PFSK-1 (cell line): ENCODE measurements around the gene KRTAP3-2.

Source experiments
- FOXP2 ChIP-seq: optimal IDR thresholded peaks from 2 replicates; pipeline ENCODE3; 2011; ENCODE audit warnings: borderline replicate concordance, control low read depth, inconsistent platforms; ENCODE audit not compliant: insufficient read depth; ENCODE audit errors: extremely low read length, extremely low read depth
- POLR2AphosphoS5 ChIP-seq: IDR thresholded peaks from 2 replicates; pipeline ENCODE4 v1.6.1; 2012; ENCODE audit warnings: low read depth, mild to moderate bottlenecking, control low read depth, low read length, moderate library complexity
- SIN3A ChIP-seq: IDR thresholded peaks from 2 replicates; pipeline ENCODE4 v1.6.1; 2012; ENCODE audit warnings: mild to moderate bottlenecking, low read length, moderate library complexity, borderline replicate concordance; ENCODE audit not compliant: insufficient read depth
- TAF1 ChIP-seq: IDR thresholded peaks from 2 replicates; pipeline ENCODE4 v1.6.1; 2012; ENCODE audit warnings: low read length, control low read depth, borderline replicate concordance; ENCODE audit not compliant: insufficient read depth
- TF ChIP-seq, protein P1 (sequence below), 2 experiments: IDR thresholded peaks; 2 replicates each; pipeline versions ENCODE4 v1.6.1 to v1.8.0; 2011 to 2012; ENCODE audit warnings: low read depth in 2 of 2, low read length in 2 of 2, control low read depth in 1 of 2, inconsistent platforms in 1 of 2, mild to moderate bottlenecking in 1 of 2, moderate library complexity in 1 of 2; ENCODE audit not compliant: insufficient read depth in 1 of 2

GRCh38 chr17:41024697-41025096, 25.0 kb upstream of the KRTAP3-2 start:
- no peak for TF ChIP-seq TAF1
- no peak for TF ChIP-seq POLR2AphosphoS5
- TF ChIP-seq, protein P1, sequence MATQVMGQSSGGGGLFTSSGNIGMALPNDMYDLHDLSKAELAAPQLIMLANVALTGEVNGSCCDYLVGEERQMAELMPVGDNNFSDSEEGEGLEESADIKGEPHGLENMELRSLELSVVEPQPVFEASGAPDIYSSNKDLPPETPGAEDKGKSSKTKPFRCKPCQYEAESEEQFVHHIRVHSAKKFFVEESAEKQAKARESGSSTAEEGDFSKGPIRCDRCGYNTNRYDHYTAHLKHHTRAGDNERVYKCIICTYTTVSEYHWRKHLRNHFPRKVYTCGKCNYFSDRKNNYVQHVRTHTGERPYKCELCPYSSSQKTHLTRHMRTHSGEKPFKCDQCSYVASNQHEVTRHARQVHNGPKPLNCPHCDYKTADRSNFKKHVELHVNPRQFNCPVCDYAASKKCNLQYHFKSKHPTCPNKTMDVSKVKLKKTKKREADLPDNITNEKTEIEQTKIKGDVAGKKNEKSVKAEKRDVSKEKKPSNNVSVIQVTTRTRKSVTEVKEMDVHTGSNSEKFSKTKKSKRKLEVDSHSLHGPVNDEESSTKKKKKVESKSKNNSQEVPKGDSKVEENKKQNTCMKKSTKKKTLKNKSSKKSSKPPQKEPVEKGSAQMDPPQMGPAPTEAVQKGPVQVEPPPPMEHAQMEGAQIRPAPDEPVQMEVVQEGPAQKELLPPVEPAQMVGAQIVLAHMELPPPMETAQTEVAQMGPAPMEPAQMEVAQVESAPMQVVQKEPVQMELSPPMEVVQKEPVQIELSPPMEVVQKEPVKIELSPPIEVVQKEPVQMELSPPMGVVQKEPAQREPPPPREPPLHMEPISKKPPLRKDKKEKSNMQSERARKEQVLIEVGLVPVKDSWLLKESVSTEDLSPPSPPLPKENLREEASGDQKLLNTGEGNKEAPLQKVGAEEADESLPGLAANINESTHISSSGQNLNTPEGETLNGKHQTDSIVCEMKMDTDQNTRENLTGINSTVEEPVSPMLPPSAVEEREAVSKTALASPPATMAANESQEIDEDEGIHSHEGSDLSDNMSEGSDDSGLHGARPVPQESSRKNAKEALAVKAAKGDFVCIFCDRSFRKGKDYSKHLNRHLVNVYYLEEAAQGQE (IDR thresholded peaks at IDR 0.05; ENCODE audit: insufficient read depth in 1 of 2, low read depth in 2 of 2, low read length in 2 of 2), result no peak
- TF ChIP-seq FOXP2, result no peak
- no peak for TF ChIP-seq SIN3A
